PC-9 (cell line): ENCODE measurements around the gene CYP27C1. TPM values are rescaled to one million over a fixed set of nuclear protein-coding genes. Genes with fewer than 3 reads are reported as not detected.

Source experiments
- BruUV-seq: library from RNA; stranded (reverse); fragments of 400-500 nt; replicated peaks from 2 replicates; lab custom pipeline; 2021; lab: Mats Ljungman, UMichigan
- CTCF ChIA-PET: fragments of 300-600 bp; sonication (Branson Sonifier 250); formaldehyde crosslinking; loops from one replicate; lab custom pipeline; 2022; ENCODE audit warnings: antibody characterized with exemption; lab: Charles Lee
- POLR2A ChIA-PET: fragments of 300-600 bp; sonication (Branson Sonifier 250); formaldehyde crosslinking; loops from one replicate; lab custom pipeline; 2022; ENCODE audit warnings: antibody characterized with exemption; ENCODE audit not compliant: unreplicated experiment; lab: Charles Lee
- DNase-seq, 2 experiments: peaks; one replicate each; pipeline versions ENCODE4 v3.0.0 to v3.0.0-alpha.2; 2015 to 2022; ENCODE audit warnings: mixed read lengths in 1 of 2
- H2AFZ ChIP-seq: fragments of 200-600 bp; sonication (generic); 2 replicates; pipeline ENCODE4 v1.8.1; 2017; ENCODE audit warnings: antibody characterized with exemption
- H3F3A ChIP-seq: fragments of 200-600 bp; sonication (generic); 2 replicates; pipeline ENCODE4 v1.8.1; 2017; ENCODE audit warnings: antibody characterized with exemption, mild to moderate bottlenecking, low read depth; ENCODE audit not compliant: insufficient read depth
- H3K27ac ChIP-seq: fragments of 200-600 bp; sonication (generic); 2 replicates; pipeline ENCODE4 v1.6.1; 2016; ENCODE audit warnings: mixed run types
- H3K27me3 ChIP-seq: fragments of 200-600 bp; sonication (generic); 2 replicates; pipeline ENCODE4 v1.6.1; 2016; ENCODE audit warnings: low read depth, mixed run types; ENCODE audit not compliant: insufficient read depth
- H3K36me3 ChIP-seq: fragments of 200-600 bp; sonication (generic); 2 replicates; pipeline ENCODE4 v1.6.1; 2016; ENCODE audit warnings: low read depth, mixed run types
- H3K4me1 ChIP-seq: fragments of 200-600 bp; sonication (generic); replicated peaks from 2 replicates; pipeline ENCODE4 v1.6.1; 2016; ENCODE audit warnings: mixed run types; ENCODE audit not compliant: insufficient read depth
- H3K4me2 ChIP-seq: fragments of 200-600 bp; sonication (generic); 2 replicates; pipeline ENCODE4 v1.6.1; 2017; ENCODE audit warnings: mixed run types
- H3K4me3 ChIP-seq: fragments of 200-600 bp; sonication (generic); 2 replicates; pipeline ENCODE4 v1.6.1; 2016; ENCODE audit warnings: mixed run types
- H3K79me2 ChIP-seq: fragments of 200-600 bp; sonication (generic); 2 replicates; pipeline ENCODE4 v1.6.1; 2017; ENCODE audit warnings: low read depth, mixed run types
- H3K9me2 ChIP-seq: fragments of 200-600 bp; sonication (generic); 2 replicates; pipeline ENCODE4 v1.8.1; 2017; ENCODE audit warnings: mild to moderate bottlenecking; ENCODE audit not compliant: insufficient read depth
- H3K9me3 ChIP-seq: fragments of 200-600 bp; sonication (generic); 2 replicates; pipeline ENCODE4 v1.8.1; 2016; ENCODE audit warnings: low read depth; ENCODE audit not compliant: insufficient read depth
- H4K20me1 ChIP-seq: fragments of 200-600 bp; sonication (generic); 2 replicates; pipeline ENCODE4 v1.8.1; 2017; ENCODE audit not compliant: insufficient read depth
- CTCF ChIP-seq: fragments of 200-600 bp; sonication (generic); conservative IDR thresholded peaks from 2 replicates; pipeline ENCODE4 v1.6.1; 2017; ENCODE audit warnings: mixed run types, antibody characterized with exemption, mild to moderate bottlenecking, moderate library complexity
- EZH2 ChIP-seq: fragments of 200-600 bp; sonication (generic); IDR thresholded peaks from 2 replicates; pipeline ENCODE4 v1.8.0; 2017; ENCODE audit warnings: antibody characterized with exemption, low read depth
- intact Hi-C: fragments of 100-400 bp; cut with micrococcal nuclease; formaldehyde crosslinking; loops from one replicate; pipeline ENCODE4 v1.10.0; 2022; ENCODE audit not compliant: unreplicated experiment
- total RNA-seq: library from RNA; stranded (reverse); gene quantifications from 2 replicates; pipeline ENCODE4 v1.2.3, GENCODE V29; 2021

The CYP27C1 gene
- total RNA-seq, 1 experiment from 2014 or later: 0.94 TPM

GRCh38 chr2:127175751-127176354 is 44.2 kb downstream of the CYP27C1 start:
- no peak overlapping the region for H3K4me2 ChIP-seq
- no peak for TF ChIP-seq EZH2
- TF ChIP-seq CTCF: no peak
- H3K27ac ChIP-seq: no peak overlapping the region
- H3K4me3 ChIP-seq: no peak overlapping the region
- no peaks in the 10 kb centered on the region for H3K36me3 ChIP-seq
- H3K9me3 ChIP-seq: peaks cover 9% of the 10 kb centered on the region
- no peaks in the 10 kb centered on the region for H3K9me2 ChIP-seq
- H3F3A ChIP-seq: peaks cover 13% of the 10 kb centered on the region; the same call in 1 of the 2 replicates
- BruUV-seq: no TSS peak
- intact Hi-C loops: loop anchor here (5.0 kb wide), 1 partner anchor 654 kb away; no protein-coding TSS in a partner anchor
- CTCF ChIA-PET: interaction anchor here (0.6 kb wide), 1 partner anchor 47 kb away, joined by 3 read pairs; no protein-coding TSS in a partner anchor
- no peaks in the 10 kb centered on the region for H4K20me1 ChIP-seq
- H2AFZ ChIP-seq: no peak overlapping the region
- no peaks in the 10 kb centered on the region for H3K27me3 ChIP-seq
- POLR2A ChIA-PET: no interaction called here
- H3K4me1 ChIP-seq: peaks cover 7% of the 10 kb centered on the region
- H3K79me2 ChIP-seq: no peaks in the 10 kb centered on the region
- DNase-seq: no peak

- Histone ChIP-seq H3K4me3 (no peak overlapping the region), H3K36me3 (no peaks in the 10 kb centered on the region), H3F3A (peaks cover 19% of the 10 kb centered on the region; the same call in 1 of the 2 replicates), H3K9me3 (peaks cover 3% of the 10 kb centered on the region; the same call in 1 of the 2 replicates), H3K27me3 (no peaks in the 10 kb centered on the region), H3K4me1 (peaks cover 14% of the 10 kb centered on the region), H3K79me2 (no peaks in the 10 kb centered on the region), H4K20me1 (no peaks in the 10 kb centered on the region), H3K27ac (no peak overlapping the region), H2AFZ (no peak overlapping the region), H3K4me2 (no peak overlapping the region), H3K9me2 (no peaks in the 10 kb centered on the region)
- POLR2A ChIA-PET: no interaction called here
- intact Hi-C loops: loop anchor here (5.0 kb wide), 1 partner anchor 653 kb away; no protein-coding TSS in a partner anchor
- no peak for DNase-seq
- TF ChIP-seq CTCF: no peak
- no peak for TF ChIP-seq EZH2
- CTCF ChIA-PET: interaction anchor here (1.2 kb wide), 1 partner anchor 107 kb away, joined by 4 read pairs; no protein-coding TSS in a partner anchor
- BruUV-seq: no TSS peak
Observed at GRCh38 chr2:127175041-127175721, 44.9 kb downstream of the CYP27C1 start.

- no TSS peak for BruUV-seq
- Histone ChIP-seq H3F3A (peaks cover 25% of the 10 kb centered on the region; the same call in 1 of the 2 replicates), H3K36me3 (no peaks in the 10 kb centered on the region), H4K20me1 (no peaks in the 10 kb centered on the region), H3K27me3 (no peaks in the 10 kb centered on the region), H2AFZ (no peak overlapping the region), H3K4me3 (no peak overlapping the region), H3K79me2 (no peaks in the 10 kb centered on the region), H3K9me3 (no peaks in the 10 kb centered on the region), H3K4me2 (no peak overlapping the region), H3K9me2 (no peaks in the 10 kb centered on the region), H3K4me1 (peaks cover 19% of the 10 kb centered on the region), H3K27ac (no peak overlapping the region)
- ChIA-PET CTCF (interaction anchor here (1.2 kb wide), 1 partner anchor 107 kb away, joined by 4 read pairs; no protein-coding TSS in a partner anchor), POLR2A (no interaction called here)
- TF ChIP-seq EZH2 (no peak), CTCF (no peak)
- no peak for DNase-seq
- intact Hi-C loops: loop anchor here (1.0 to 5.0 kb wide), 3 partner anchors 106 to 652 kb away; no protein-coding TSS in a partner anchor
Observed at GRCh38 chr2:127174640-127175039, 45.5 kb downstream of the CYP27C1 start.
